Activated naive CD4-positive, alpha-beta T cell treated with anti-CD3 and anti-CD28 coated beads, Interleukin-2, amount 50 U/mL, for 72 hours (primary cell): Measurements from ENCODE around the gene HHAT. TPM values are rescaled to one million over a fixed set of nuclear protein-coding genes. Genes with fewer than 3 reads are reported as not detected.

Source experiments
- ATAC-seq, 2 donors: fragments of 150-1000 bp; cut with Tn5 transposase; 2 replicates each; pipeline ENCODE4 v1.10.0; 2021; ENCODE audit warnings: mild to moderate bottlenecking in 2 of 2, moderate library complexity in 2 of 2
- DNase-seq, 2 donors: peaks; one replicate each; pipeline ENCODE4 v3.0.0; 2021 to 2022; ENCODE audit warnings: low spot score in 2 of 2
- H3K27ac Mint-ChIP-seq, 2 donors: one replicate each; pipeline ENCODE4 v1.8.0; 2022; ENCODE audit warnings: mild to moderate bottlenecking in 2 of 2, mixed read lengths in 2 of 2
- H3K36me3 Mint-ChIP-seq, 2 donors: one replicate each; pipeline ENCODE4 v1.8.0; 2022; ENCODE audit warnings: mixed read lengths in 2 of 2
- H3K9me3 Mint-ChIP-seq, 2 donors: one replicate each; pipeline ENCODE4 v1.8.0; 2022; ENCODE audit warnings: mixed read lengths in 2 of 2
- total RNA-seq, 2 donors: library from RNA; stranded (reverse); gene quantifications; one replicate each; pipeline ENCODE4 v1.2.3, GENCODE V29; 2022

The HHAT gene
- total RNA-seq, 2 donors from 2014 or later = 0.59 to 1.9 TPM

DNA sequence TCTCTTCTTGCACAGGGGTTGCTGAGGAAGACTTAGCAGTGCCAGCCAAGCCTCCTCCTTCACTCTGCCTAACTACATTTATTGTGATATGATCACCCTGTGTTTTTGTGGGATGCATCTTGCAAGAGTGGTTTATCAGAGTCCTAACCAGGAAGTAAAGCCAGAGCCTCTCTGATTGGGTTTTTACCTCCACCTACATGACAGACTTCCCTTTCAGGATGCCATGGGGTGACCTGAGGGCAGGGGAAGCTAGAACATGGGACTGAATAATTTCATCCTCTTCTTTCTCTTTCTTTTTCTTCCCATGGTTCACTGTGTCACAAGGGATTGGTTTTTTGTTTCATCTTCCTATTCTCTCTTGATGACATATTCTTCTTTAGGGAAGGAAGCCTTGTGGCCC lies 146.6 kb downstream of the HHAT start:
- H3K36me3 Mint-ChIP-seq = no peaks in the 10 kb centered on the region
- no peak overlapping the region for H3K27ac Mint-ChIP-seq
- no peaks in the 10 kb centered on the region for H3K9me3 Mint-ChIP-seq
- ATAC-seq = no peak
- no peak for DNase-seq

- no peak for ATAC-seq
- H3K27ac Mint-ChIP-seq = no peak overlapping the region
- H3K9me3 Mint-ChIP-seq = no peaks in the 10 kb centered on the region
These were observed 147.1 kb downstream of the HHAT start for GRCh38 chr1:210475806-210476205.

GRCh38 chr1:210476730-210477129 lies 148.0 kb downstream of the HHAT start:
- H3K36me3 Mint-ChIP-seq = no peaks in the 10 kb centered on the region
- DNase-seq (no peak), ATAC-seq (no peak)
- H3K9me3 Mint-ChIP-seq = no peaks in the 10 kb centered on the region
- H3K27ac Mint-ChIP-seq = no peak overlapping the region

More at GRCh38 chr1:210475806-210476205, 147.1 kb downstream of the HHAT start:
- no peak for DNase-seq
- H3K36me3 Mint-ChIP-seq = no peaks in the 10 kb centered on the region

GRCh38 chr1:210477328-210477924 lies 148.7 kb downstream of the HHAT start:
- no peaks in the 10 kb centered on the region for H3K9me3 Mint-ChIP-seq
- DNase-seq (no peak), ATAC-seq (no peak)
- no peak overlapping the region for H3K27ac Mint-ChIP-seq
- no peaks in the 10 kb centered on the region for H3K36me3 Mint-ChIP-seq

DNA sequence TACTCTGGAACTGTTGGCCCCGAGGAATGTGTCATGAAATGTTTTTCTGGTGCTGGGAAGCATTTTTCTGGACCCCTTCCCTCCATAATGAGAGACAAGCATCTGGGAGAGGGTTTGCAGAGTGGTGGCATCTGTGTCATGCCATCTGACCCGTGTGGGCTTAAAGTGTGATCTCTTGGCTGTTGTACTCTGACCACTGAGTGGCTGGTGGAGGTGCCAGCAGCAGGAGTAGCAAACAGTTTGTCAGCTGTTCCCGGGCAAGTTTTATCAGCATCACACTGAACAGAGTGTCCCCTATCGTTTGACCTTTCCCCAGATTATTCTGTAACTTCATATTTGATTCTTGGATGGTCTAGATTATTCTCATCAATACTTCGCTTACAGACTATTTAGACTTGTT lies 150.1 kb downstream of the HHAT start:
- H3K36me3 Mint-ChIP-seq = no peaks in the 10 kb centered on the region
- H3K9me3 Mint-ChIP-seq = no peaks in the 10 kb centered on the region
- DNase-seq (no peak), ATAC-seq (no peak)
- H3K27ac Mint-ChIP-seq = no peak overlapping the region

- Mint-ChIP-seq H3K27ac (no peak overlapping the region), H3K9me3 (no peaks in the 10 kb centered on the region), H3K36me3 (no peaks in the 10 kb centered on the region)
- ATAC-seq = no peak
- no peak for DNase-seq
These were observed 153.8 kb downstream of the HHAT start for GRCh38 chr1:210482491-210482890.

GRCh38 chr1:210482945-210483617 lies 154.4 kb downstream of the HHAT start:
- ATAC-seq (no peak), DNase-seq (no peak)
- Mint-ChIP-seq H3K27ac (no peak overlapping the region), H3K36me3 (no peaks in the 10 kb centered on the region), H3K9me3 (no peaks in the 10 kb centered on the region)

DNA sequence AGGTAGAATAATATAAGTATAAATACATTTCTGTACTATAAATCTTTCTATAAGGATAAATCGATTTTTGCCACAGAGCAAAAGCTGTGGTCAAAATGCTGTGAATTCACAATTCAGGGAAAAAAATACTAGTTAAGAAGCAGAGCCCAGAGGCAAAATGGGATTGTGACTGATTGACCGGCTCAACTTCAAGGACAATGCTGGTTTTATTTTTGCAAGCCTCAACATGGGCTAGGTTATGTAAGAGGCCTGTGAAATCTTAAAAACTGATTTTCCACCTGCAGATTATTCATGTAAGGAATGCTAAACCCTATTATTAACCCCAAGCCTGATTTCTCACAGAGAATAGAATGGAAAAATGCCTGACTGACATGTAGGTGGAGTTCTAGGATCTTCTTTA lies 155.1 kb downstream of the HHAT start:
- DNase-seq = no peak
- Mint-ChIP-seq H3K27ac (no peak overlapping the region), H3K36me3 (no peaks in the 10 kb centered on the region), H3K9me3 (no peaks in the 10 kb centered on the region)
- no peak for ATAC-seq

DNA sequence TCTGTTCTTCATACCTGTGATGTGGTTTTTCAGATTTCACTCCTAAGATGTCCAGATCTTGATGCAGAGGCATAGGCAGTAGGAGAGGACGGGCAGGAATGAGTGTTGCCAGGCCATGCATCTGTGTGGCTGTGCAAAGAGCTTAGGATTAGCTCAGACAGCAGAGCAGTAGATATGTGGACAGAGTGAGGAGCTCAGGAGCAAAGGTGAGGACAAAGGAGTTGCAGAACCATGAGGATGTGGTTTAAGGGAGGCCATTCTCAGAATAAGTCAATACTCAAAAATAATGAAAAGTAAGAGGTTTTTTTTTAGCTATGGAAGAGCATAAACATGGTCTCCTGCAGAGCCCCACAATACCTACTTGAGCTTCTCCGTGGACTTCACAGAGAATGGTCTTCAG lies 158.3 kb downstream of the HHAT start:
- no peaks in the 10 kb centered on the region for H3K9me3 Mint-ChIP-seq
- DNase-seq (no peak), ATAC-seq (no peak)
- no peak overlapping the region for H3K27ac Mint-ChIP-seq
- H3K36me3 Mint-ChIP-seq = no peaks in the 10 kb centered on the region

DNA sequence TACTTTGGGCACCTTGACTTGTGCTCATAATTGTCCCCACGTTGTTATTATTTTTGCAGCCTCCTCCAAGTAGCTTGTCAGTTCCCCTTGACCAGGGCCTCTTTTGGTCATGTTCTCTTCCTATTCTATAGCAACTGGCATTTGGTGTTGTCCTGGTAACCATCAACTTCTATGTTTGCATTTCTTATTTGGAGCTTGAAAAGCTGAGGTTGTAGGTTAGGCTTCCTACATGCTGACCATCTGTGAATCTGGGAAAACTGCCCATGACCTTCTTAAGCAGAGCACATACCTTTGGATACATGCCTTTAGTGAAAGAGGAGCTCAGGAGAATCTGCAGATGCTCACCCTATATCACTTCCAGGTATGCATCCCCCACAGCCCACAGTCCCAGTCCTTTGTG lies 160.8 kb downstream of the HHAT start:
- Mint-ChIP-seq H3K27ac (no peak overlapping the region), H3K9me3 (no peaks in the 10 kb centered on the region), H3K36me3 (no peaks in the 10 kb centered on the region)
- DNase-seq = no peak
- ATAC-seq = no peak

- DNase-seq (no peak), ATAC-seq (no peak)
- no peaks in the 10 kb centered on the region for H3K9me3 Mint-ChIP-seq
- H3K36me3 Mint-ChIP-seq = no peaks in the 10 kb centered on the region
- H3K27ac Mint-ChIP-seq = no peak overlapping the region
These were observed 162.1 kb downstream of the HHAT start for GRCh38 chr1:210490781-210491180.

DNA sequence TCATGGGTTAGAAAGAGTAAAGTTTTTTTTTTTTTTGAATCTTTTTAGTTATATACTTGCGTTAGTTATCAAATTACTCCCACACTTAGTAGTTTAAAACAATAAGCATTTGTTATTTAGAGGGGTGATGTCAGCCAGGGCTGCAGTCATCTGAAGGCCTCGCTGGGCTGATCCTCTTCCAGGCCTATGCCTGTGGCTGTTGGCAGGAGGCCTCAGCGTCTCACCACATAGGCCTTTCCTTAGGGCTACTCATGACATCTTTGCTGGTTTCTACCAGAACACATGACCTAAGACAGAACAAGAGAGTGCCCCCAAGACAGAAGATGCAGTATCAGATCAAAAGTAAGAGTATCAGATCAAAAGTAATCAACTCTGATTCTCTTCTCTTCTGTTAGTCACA lies 167.4 kb downstream of the HHAT start:
- Mint-ChIP-seq H3K36me3 (no peaks in the 10 kb centered on the region), H3K27ac (no peak overlapping the region), H3K9me3 (no peaks in the 10 kb centered on the region)
- no peak for ATAC-seq
- DNase-seq = no peak

DNA sequence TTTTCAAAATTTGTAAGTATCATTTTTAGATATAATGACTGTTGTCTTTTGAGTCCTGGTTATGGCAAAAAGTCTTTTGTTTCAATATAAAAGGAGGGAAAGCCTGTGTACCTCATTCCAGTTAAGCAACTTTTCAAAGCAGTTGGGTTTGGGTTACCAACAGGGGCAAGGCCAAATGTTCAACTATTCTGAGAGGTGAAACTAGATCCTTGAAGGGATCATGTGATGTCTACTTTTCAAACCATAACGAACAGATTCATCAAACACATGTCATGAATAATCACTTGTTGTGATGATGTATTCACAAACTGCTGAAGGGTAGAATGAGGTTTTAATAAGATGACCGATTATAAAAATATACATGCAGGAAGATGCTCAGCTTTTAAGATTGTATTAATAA lies 171.3 kb downstream of the HHAT start:
- Mint-ChIP-seq H3K27ac (no peak overlapping the region), H3K36me3 (no peaks in the 10 kb centered on the region), H3K9me3 (no peaks in the 10 kb centered on the region)
- no peak for DNase-seq
- no peak for ATAC-seq

DNA sequence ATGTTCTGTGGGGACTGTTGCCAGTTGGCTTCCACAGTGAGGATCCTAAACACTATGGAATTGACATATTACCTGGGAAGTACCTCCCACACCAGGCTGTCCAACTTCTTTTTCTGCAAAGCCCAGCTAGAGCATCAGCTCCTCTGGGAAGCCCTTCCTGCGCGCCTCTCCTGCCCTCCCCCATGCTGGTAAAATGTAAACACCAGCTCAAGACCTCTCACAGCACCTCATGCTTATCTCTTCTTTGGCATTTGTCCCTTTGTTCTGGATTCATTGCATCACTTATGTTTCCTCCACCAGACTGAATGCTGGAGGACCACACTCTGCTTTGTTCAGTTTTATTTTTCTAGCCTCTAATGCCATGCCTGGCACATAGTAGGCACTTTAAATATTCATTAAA lies 172.1 kb downstream of the HHAT start:
- H3K9me3 Mint-ChIP-seq = no peaks in the 10 kb centered on the region
- no peak overlapping the region for H3K27ac Mint-ChIP-seq
- no peak for ATAC-seq
- no peak for DNase-seq
- no peaks in the 10 kb centered on the region for H3K36me3 Mint-ChIP-seq

DNA sequence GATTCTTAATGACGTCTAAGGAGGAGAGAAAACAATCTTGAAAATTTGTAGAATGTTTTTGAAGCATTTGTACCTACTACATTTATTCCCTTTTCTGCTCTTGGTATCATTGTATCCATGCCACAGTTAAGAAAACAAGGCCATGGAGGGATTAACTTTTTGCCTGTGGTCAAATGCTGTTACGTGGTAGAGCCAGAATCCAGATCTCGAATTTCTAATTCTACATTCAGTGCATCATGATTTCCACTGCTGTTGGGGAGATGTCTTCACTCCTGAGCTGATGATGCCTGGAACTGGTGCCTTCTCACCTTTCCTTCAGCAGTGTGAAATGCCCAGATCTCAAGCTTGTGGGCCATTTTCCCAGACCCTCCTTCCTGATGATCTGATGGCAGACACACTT lies 175.6 kb downstream of the HHAT start:
- H3K9me3 Mint-ChIP-seq = no peaks in the 10 kb centered on the region
- ATAC-seq = no peak
- no peaks in the 10 kb centered on the region for H3K36me3 Mint-ChIP-seq

GRCh38 chr1:210505601-210506496 lies 177.1 kb downstream of the HHAT start:
- Mint-ChIP-seq H3K27ac (no peak overlapping the region), H3K9me3 (no peaks in the 10 kb centered on the region), H3K36me3 (no peaks in the 10 kb centered on the region)
- DNase-seq (no peak), ATAC-seq (no peak)

More for the DNA sequence above, 175.6 kb downstream of the HHAT start:
- H3K27ac Mint-ChIP-seq = no peak overlapping the region
- no peak for DNase-seq

DNA sequence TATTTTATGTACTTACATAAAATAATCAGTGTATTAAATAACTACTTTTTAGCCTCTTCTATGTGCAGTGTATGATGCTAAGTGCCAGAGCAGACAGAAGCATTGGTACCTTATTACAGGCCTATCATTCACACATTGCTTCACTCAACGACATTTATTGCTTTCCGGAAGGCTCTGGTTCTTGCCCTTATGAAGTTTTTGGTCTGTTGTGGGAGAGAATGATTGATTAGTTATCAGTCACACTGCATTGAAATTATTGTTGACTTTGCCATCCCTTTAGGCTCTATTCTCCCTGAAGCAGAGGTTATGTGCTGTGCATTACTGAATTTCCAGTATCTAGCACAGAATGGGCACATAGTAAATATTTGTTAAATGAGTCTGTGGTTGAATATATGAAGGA lies 178.0 kb downstream of the HHAT start:
- no peaks in the 10 kb centered on the region for H3K9me3 Mint-ChIP-seq
- no peak overlapping the region for H3K27ac Mint-ChIP-seq
- ATAC-seq (no peak), DNase-seq (no peak)
- H3K36me3 Mint-ChIP-seq = no peaks in the 10 kb centered on the region
